SK-N-SH (cell line): ENCODE data around the gene PTX3. TPM values are rescaled to one million over a fixed set of nuclear protein-coding genes. Genes with fewer than 3 reads are reported as not detected.

Experiments
- CTCF ChIA-PET: fragments of 300-600, 350-600 bp; formaldehyde crosslinking; extraction: SDS; loops from one replicate; lab custom pipeline; 2021; lab: Yijun Ruan, JAX
- POLR2A ChIA-PET: fragments of 350-600 bp; sonication (Branson Sonifier 250); formaldehyde crosslinking; extraction: SDS; loops from one replicate; lab custom pipeline; 2020; ENCODE audit warnings: antibody characterized with exemption, inconsistent platforms; lab: Yijun Ruan, JAX
- DNase-seq: peaks from one replicate; pipeline ENCODE4 v3.0.0; 2012
- H2AFZ ChIP-seq: fragments of 200-600 bp; sonication (generic); 2 replicates; pipeline ENCODE4 v1.8.1; 2016; ENCODE audit warnings: antibody characterized with exemption, mild to moderate bottlenecking, low read depth
- H3F3A ChIP-seq: fragments of 200-600 bp; sonication (generic); replicated peaks from 2 replicates; pipeline ENCODE3; 2016; ENCODE audit warnings: antibody characterized with exemption, mild to moderate bottlenecking; ENCODE audit not compliant: insufficient read depth
- H3K27ac ChIP-seq, 2 experiments: fragments of 200-500 bp in 1 of 2; fragments of 200-600 bp in 1 of 2; sonication (Bioruptor generic) in 1 of 2; sonication (generic), shearing (Covaris generic) in 1 of 2; 2 replicates each; pipeline versions ENCODE4 v1.5.1 to v1.6.1; 2014 to 2016; ENCODE audit warnings: low read depth in 2 of 2, inconsistent platforms in 1 of 2, low read length in 1 of 2, mild to moderate bottlenecking in 1 of 2, mixed read lengths in 1 of 2
- H3K27me3 ChIP-seq: fragments of 200-600 bp; sonication (generic), shearing (Covaris generic); 2 replicates; pipeline ENCODE4 v1.6.1; 2016; ENCODE audit warnings: mixed run types; ENCODE audit not compliant: insufficient read depth
- H3K36me3 ChIP-seq, 2 experiments: fragments of 200-500 bp in 1 of 2; fragments of 200-600 bp in 1 of 2; sonication (Bioruptor generic) in 1 of 2; sonication (generic) in 1 of 2; replicated peaks in 1 of 2; 2 replicates each; pipeline versions ENCODE3 to v1.5.1; 2014 to 2016; ENCODE audit warnings: low read length in 1 of 2, mild to moderate bottlenecking in 1 of 2; ENCODE audit not compliant: insufficient read depth in 2 of 2, control insufficient read depth in 1 of 2
- H3K4me1 ChIP-seq, 2 experiments: fragments of 200-500 bp in 1 of 2; fragments of 200-600 bp in 1 of 2; sonication (Bioruptor generic) in 1 of 2; sonication (generic), shearing (Covaris generic) in 1 of 2; 2 replicates each; pipeline versions ENCODE4 v1.5.1 to v1.6.1; 2014 to 2016; ENCODE audit warnings: low read depth in 1 of 2, low read length in 1 of 2, mixed run types in 1 of 2; ENCODE audit not compliant: insufficient read depth in 2 of 2, control insufficient read depth in 1 of 2
- H3K4me2 ChIP-seq: fragments of 200-600 bp; sonication (generic), shearing (Covaris generic); 2 replicates; pipeline ENCODE4 v1.6.1; 2017; ENCODE audit warnings: mixed run types
- H3K4me3 ChIP-seq, 2 experiments: fragments of 200-500 bp in 1 of 2; fragments of 200-600 bp in 1 of 2; sonication (Bioruptor generic) in 1 of 2; sonication (generic), shearing (Covaris generic) in 1 of 2; 2 replicates each; pipeline versions ENCODE4 v1.5.1 to v1.8.1; 2014 to 2016; ENCODE audit warnings: low read depth in 2 of 2, inconsistent platforms in 1 of 2, low read length in 1 of 2, mild to moderate bottlenecking in 1 of 2, mixed read lengths in 1 of 2, moderate library complexity in 1 of 2
- H3K79me2 ChIP-seq: fragments of 200-600 bp; sonication (generic); 2 replicates; pipeline ENCODE4 v1.8.1; 2017; ENCODE audit warnings: mild to moderate bottlenecking; ENCODE audit not compliant: insufficient read depth
- H3K9ac ChIP-seq: fragments of 200-600 bp; sonication (generic); 2 replicates; pipeline ENCODE4 v1.6.1; 2017; ENCODE audit warnings: mixed run types
- H3K9me2 ChIP-seq: fragments of 200-600 bp; sonication (generic); 2 replicates; pipeline ENCODE4 v1.6.1; 2017; ENCODE audit warnings: mixed run types
- H3K9me3 ChIP-seq: fragments of 200-600 bp; sonication (generic); 2 replicates; pipeline ENCODE4 v1.6.1; 2017; ENCODE audit warnings: mixed run types, mild to moderate bottlenecking, moderate library complexity
- H4K20me1 ChIP-seq: fragments of 200-600 bp; sonication (generic); 2 replicates; pipeline ENCODE4 v1.6.1; 2017; ENCODE audit warnings: mild to moderate bottlenecking, mixed run types; ENCODE audit not compliant: insufficient read depth
- CHD2 ChIP-seq: fragments of 150-350 bp; IDR thresholded peaks from 2 replicates; pipeline ENCODE4 v1.6.1; 2018; ENCODE audit warnings: low read length; ENCODE audit not compliant: partially characterized antibody
- CTCF ChIP-seq: fragments of 200-600 bp; sonication (generic); IDR thresholded peaks from 2 replicates; pipeline ENCODE4 v1.6.1; 2017; ENCODE audit warnings: antibody characterized with exemption, mild to moderate bottlenecking, moderate library complexity
- EP300 ChIP-seq, 2 experiments: IDR thresholded peaks; 2 replicates each; pipeline versions ENCODE4 v1.4.0 to v1.6.1; 2012; ENCODE audit warnings: borderline replicate concordance in 1 of 2, low read depth in 1 of 2, low read length in 1 of 2
- FOSL2 ChIP-seq: IDR thresholded peaks from 2 replicates; pipeline ENCODE4 v1.4.0; 2012; ENCODE audit warnings: low read depth, mild to moderate bottlenecking, moderate library complexity, borderline replicate concordance
- GABPA ChIP-seq: IDR thresholded peaks from 2 replicates; pipeline ENCODE4 v1.4.0; 2012; ENCODE audit warnings: low read depth, mild to moderate bottlenecking
- IRF3 ChIP-seq: fragments of 150-350 bp; IDR thresholded peaks from 2 replicates; pipeline ENCODE4 v1.6.1; 2016; ENCODE audit warnings: mild to moderate bottlenecking, low read depth, low read length
- JUND ChIP-seq: IDR thresholded peaks from 2 replicates; pipeline ENCODE4 v1.4.0; 2012
- MAX ChIP-seq: IDR thresholded peaks from 2 replicates; pipeline ENCODE4 v1.4.0; 2012; ENCODE audit warnings: low read depth
- NFIC ChIP-seq: IDR thresholded peaks from 2 replicates; pipeline ENCODE4 v1.4.0; 2012; ENCODE audit warnings: borderline replicate concordance
- RAD21 ChIP-seq: IDR thresholded peaks from 2 replicates; pipeline ENCODE4 v1.6.1; 2012; ENCODE audit warnings: mild to moderate bottlenecking, low read length
- RCOR1 ChIP-seq: fragments of 150-350 bp; IDR thresholded peaks from 2 replicates; pipeline ENCODE4 v1.6.1; 2017; ENCODE audit warnings: antibody characterized with exemption, low read length
- REST ChIP-seq: IDR thresholded peaks from 2 replicates; pipeline ENCODE4 v1.6.1; 2012; ENCODE audit warnings: mild to moderate bottlenecking, low read depth, low read length, moderate library complexity
- RFX5 ChIP-seq: IDR thresholded peaks from 2 replicates; pipeline ENCODE4 v1.6.1; 2012; ENCODE audit warnings: mild to moderate bottlenecking, improper control_type of control experiment, low read length
- RXRA ChIP-seq: IDR thresholded peaks from 2 replicates; pipeline ENCODE4 v1.4.0; 2012; ENCODE audit warnings: low read depth, mild to moderate bottlenecking, borderline replicate concordance
- SIN3A ChIP-seq: IDR thresholded peaks from 2 replicates; pipeline ENCODE4 v1.6.1; 2012; ENCODE audit warnings: low read depth, mild to moderate bottlenecking, low read length, moderate library complexity, borderline replicate concordance
- TAF1 ChIP-seq: IDR thresholded peaks from 2 replicates; pipeline ENCODE4 v1.6.1; 2012; ENCODE audit warnings: low read depth, mild to moderate bottlenecking, low read length, moderate library complexity, borderline replicate concordance
- TCF12 ChIP-seq: IDR thresholded peaks from 2 replicates; pipeline ENCODE4 v1.4.0; 2012
- USF1 ChIP-seq: IDR thresholded peaks from 2 replicates; pipeline ENCODE4 v1.4.0; 2012; ENCODE audit warnings: low read depth, borderline replicate concordance
- USF2 ChIP-seq: fragments of 150-350 bp; IDR thresholded peaks from 2 replicates; pipeline ENCODE4 v1.6.1; 2017; ENCODE audit warnings: antibody characterized with exemption, low read length, low read depth, borderline replicate concordance
- ZBTB33 ChIP-seq: IDR thresholded peaks from 2 replicates; pipeline ENCODE4 v1.4.0; 2012; ENCODE audit warnings: low read depth, borderline replicate concordance
- WGBS: methylation state at CpG from one replicate; pipeline ENCODE4 v1.1.6; 2017; ENCODE audit warnings: low lambda C conversion rate; 5-methylcytosine and 5-hydroxymethylcytosine counted together
- polyA plus RNA-seq, 3 experiments: library from polyadenylated mRNA; depleted of rRNA; stranded (reverse); fragments of >200 nt; gene quantifications; 2 replicates each; pipeline ENCODE4 v1.2.3, GENCODE V29; 2012

The PTX3 gene
- polyA plus RNA-seq, 1 of the 3 experiments (the other 2 are of a cell fraction): 208 TPM

GRCh38 chr3:157453824-157454223 lies 17.2 kb downstream of the PTX3 start:
- no peaks in the 10 kb centered on the region for H3K79me2 ChIP-seq
- H3K9me3 ChIP-seq: no peaks in the 10 kb centered on the region
- H3K36me3 ChIP-seq: peaks cover 0 to 15% of the 10 kb centered on the region in 2 experiments
- no peak overlapping the region for H3K4me2 ChIP-seq
- DNase-seq: no peak
- H3F3A ChIP-seq: no peaks in the 10 kb centered on the region
- no peak overlapping the region for H3K4me3 ChIP-seq
- ChIA-PET POLR2A (no interaction called here), CTCF (interaction anchor here (0.7 to 1.1 kb wide), 2 partner anchors 20 to 1004 kb away, joined by 3 to 4 read pairs; no protein-coding TSS in a partner anchor)
- no peak overlapping the region for H2AFZ ChIP-seq
- H3K27me3 ChIP-seq: no peaks in the 10 kb centered on the region
- no peaks in the 10 kb centered on the region for H4K20me1 ChIP-seq
- no peak overlapping the region for H3K9ac ChIP-seq
- TF ChIP-seq RAD21 (no peak), JUND (no peak), NFIC (no peak), USF1 (no peak), GABPA (no peak), SIN3A (no peak), RXRA (no peak), MAX (no peak), USF2 (no peak), EP300 (IDR thresholded peaks at IDR 0.05; ENCODE audit: borderline replicate concordance in 1 of 2, low read depth in 1 of 2, low read length in 1 of 2) (no peak), CHD2 (no peak), ZBTB33 (no peak), TAF1 (no peak), CTCF (no peak), IRF3 (no peak), RFX5 (no peak), REST (no peak), TCF12 (no peak), RCOR1 (no peak), FOSL2 (no peak)
- no peak overlapping the region for H3K27ac ChIP-seq
- 82% methylated on average over 1 of the region's 1 CpG for WGBS
- H3K4me1 ChIP-seq: peaks cover 0 to 5% of the 10 kb centered on the region in 2 experiments; a peak in 1 of 4 replicates
- H3K9me2 ChIP-seq: no peaks in the 10 kb centered on the region
